HFFc6 (cell line): Measurements from ENCODE around the gene FIG4. TPM values are rescaled to one million over a fixed set of nuclear protein-coding genes. Genes with fewer than 3 reads are reported as not detected.
A peak's percentile ranks its signal among the peaks of the same experiment; 100 is the strongest.

ENCODE experiments used
- DNase-seq: peaks from one replicate; pipeline ENCODE4 v3.0.0-alpha.2; 2018
- H3K27ac Mint-ChIP-seq: 2 replicates; pipeline ENCODE4 v1.8.0; 2020; ENCODE audit warnings: mild to moderate bottlenecking, mixed read lengths
- H3K27me3 Mint-ChIP-seq: 2 replicates; pipeline ENCODE4 v1.8.0; 2021; ENCODE audit warnings: mild to moderate bottlenecking, moderate library complexity, mixed read lengths; ENCODE audit not compliant: insufficient read depth
- H3K36me3 Mint-ChIP-seq: 2 replicates; pipeline ENCODE4 v1.8.0; 2021; ENCODE audit warnings: low read depth, mixed read lengths
- H3K4me1 Mint-ChIP-seq: 2 replicates; pipeline ENCODE4 v1.8.0; 2020; ENCODE audit warnings: low read depth, mixed read lengths
- H3K4me3 Mint-ChIP-seq: 2 replicates; pipeline ENCODE4 v1.8.0; 2020; ENCODE audit warnings: mild to moderate bottlenecking, moderate library complexity, mixed read lengths
- H3K9me3 Mint-ChIP-seq: 2 replicates; pipeline ENCODE4 v1.8.0; 2020; ENCODE audit warnings: mild to moderate bottlenecking, mixed read lengths
- CTCF ChIP-seq: fragments of 200-600 bp; sonication (generic); IDR thresholded peaks from 2 replicates; pipeline ENCODE4 v1.5.0; 2021; ENCODE audit warnings: antibody characterized with exemption, mild to moderate bottlenecking
- total RNA-seq, 6 experiments: library from RNA; stranded (reverse); fragmentation: NEBNext Ultra II Directional; extraction: Animal tissue kit (Norgen Biotek cat#: 25700); gene quantifications; 2 replicates in 1 of 6; 3 replicates in 5 of 6; pipeline ENCODE4 v1.2.3, GENCODE V29; 2021

Gene FIG4
- total RNA-seq, 6 experiments from 2014 or later, result 14.2 to 18.1 (median 16.6) TPM

GRCh38 chr6:109762166-109762565, 71.1 kb downstream of the FIG4 start:
- DNase-seq, result no peak
- Mint-ChIP-seq H3K4me3 (no peak overlapping the region), H3K27me3 (no peaks in the 10 kb centered on the region), H3K27ac (no peak overlapping the region), H3K9me3 (no peaks in the 10 kb centered on the region), H3K36me3 (peaks cover 24% of the 10 kb centered on the region), H3K4me1 (peaks cover 32% of the 10 kb centered on the region)
- no peak for TF ChIP-seq CTCF

GRCh38 chr6:109762769-109763441, 71.8 kb downstream of the FIG4 start:
- no peak for DNase-seq

GRCh38 chr6:109766167-109766566, 75.1 kb downstream of the FIG4 start:
- Mint-ChIP-seq H3K9me3 (no peaks in the 10 kb centered on the region), H3K4me1 (peaks cover 43% of the 10 kb centered on the region)

More at GRCh38 chr6:109762769-109763441, 71.8 kb downstream of the FIG4 start:
- no peak overlapping the region for H3K4me3 Mint-ChIP-seq
- TF ChIP-seq CTCF, result no peak
- no peak overlapping the region for H3K27ac Mint-ChIP-seq
- no peaks in the 10 kb centered on the region for H3K9me3 Mint-ChIP-seq
- H3K4me1 Mint-ChIP-seq, result peaks cover 39% of the 10 kb centered on the region
- no peaks in the 10 kb centered on the region for H3K27me3 Mint-ChIP-seq
- H3K36me3 Mint-ChIP-seq, result peaks cover 24% of the 10 kb centered on the region

GRCh38 chr6:109767961-109768360, 76.9 kb downstream of the FIG4 start:
- Mint-ChIP-seq H3K27me3 (no peaks in the 10 kb centered on the region), H3K4me1 (peaks cover 53% of the 10 kb centered on the region), H3K4me3 (peak overlapping the region; percentile 53), H3K27ac (peak overlapping the region; percentile 90), H3K9me3 (no peaks in the 10 kb centered on the region), H3K36me3 (peaks cover 25% of the 10 kb centered on the region)
- TF ChIP-seq CTCF, result no peak
- DNase-seq, result peak; percentile 34

More at GRCh38 chr6:109766167-109766566, 75.1 kb downstream of the FIG4 start:
- no peak for DNase-seq
- TF ChIP-seq CTCF, result no peak
- no peak overlapping the region for H3K27ac Mint-ChIP-seq
- no peaks in the 10 kb centered on the region for H3K27me3 Mint-ChIP-seq
- H3K36me3 Mint-ChIP-seq, result peaks cover 20% of the 10 kb centered on the region
- H3K4me3 Mint-ChIP-seq, result no peak overlapping the region

- peak; percentile 42 for DNase-seq
- H3K4me1 Mint-ChIP-seq, result peaks cover 53% of the 10 kb centered on the region
These were observed 77.4 kb downstream of the FIG4 start for GRCh38 chr6:109768485-109768884.

More at GRCh38 chr6:109768485-109768884, 77.4 kb downstream of the FIG4 start:
- no peaks in the 10 kb centered on the region for H3K9me3 Mint-ChIP-seq
- no peak for TF ChIP-seq CTCF
- peaks cover 25% of the 10 kb centered on the region for H3K36me3 Mint-ChIP-seq
- H3K27me3 Mint-ChIP-seq, result no peaks in the 10 kb centered on the region
- H3K27ac Mint-ChIP-seq, result peak overlapping the region; percentile 90
- H3K4me3 Mint-ChIP-seq, result no peak overlapping the region; the same call in 1 of the 2 replicates
